H54 (cell line): ENCODE data around the gene GRIK5.
A peak's percentile ranks its signal among the peaks of the same experiment; 100 is the strongest.

ENCODE experiments used
- DNase-seq: peaks from one replicate; pipeline ENCODE4 v3.0.0; 2011; ENCODE audit warnings: low spot score, mixed read lengths; ENCODE audit not compliant: insufficient read length
- FAIRE-seq: peaks from 3 replicates; lab custom pipeline; 2011; peaks lifted over from hg19 to GRCh38; lab: Jason Lieb, UNC
- POLR2A ChIP-seq: IDR thresholded peaks from 2 replicates; pipeline ENCODE4 v1.6.1; 2011; ENCODE audit warnings: low read depth, mild to moderate bottlenecking, low read length

Gene GRIK5

GRCh38 chr19:41978470-41978869 lies 91.5 kb downstream of the GRIK5 start:
- DNase-seq, result no peak
- no peak for TF ChIP-seq POLR2A
- no peak for FAIRE-seq

DNA sequence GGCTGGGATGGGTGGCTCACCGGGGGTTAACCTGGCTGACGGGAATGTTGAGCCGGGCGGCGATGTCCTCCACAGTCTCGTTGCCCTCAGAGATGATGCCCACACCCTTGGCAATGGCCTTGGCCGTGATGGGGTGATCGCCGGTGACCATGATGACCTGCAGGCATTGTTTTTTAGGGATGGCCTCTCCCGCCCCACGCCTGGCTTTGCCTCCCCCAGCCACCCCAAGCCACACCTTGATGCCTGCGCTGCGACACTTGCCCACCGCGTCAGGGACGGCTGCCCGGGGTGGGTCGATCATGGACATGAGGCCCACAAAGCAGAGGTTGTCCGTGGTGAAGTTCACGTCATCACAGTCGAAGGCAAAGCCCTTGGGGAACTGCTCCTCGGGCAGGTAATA lies 92.1 kb downstream of the GRIK5 start:
- FAIRE-seq, result no peak
- DNase-seq, result no peak
- no peak for TF ChIP-seq POLR2A

GRCh38 chr19:41974652-41975051 lies 95.4 kb downstream of the GRIK5 start:
- FAIRE-seq (no peak), DNase-seq (no peak)
- TF ChIP-seq POLR2A, result no peak

- no peak for FAIRE-seq
- no peak for TF ChIP-seq POLR2A
- no peak for DNase-seq
Observed at GRCh38 chr19:41971363-41971762, 98.6 kb downstream of the GRIK5 start.

DNA sequence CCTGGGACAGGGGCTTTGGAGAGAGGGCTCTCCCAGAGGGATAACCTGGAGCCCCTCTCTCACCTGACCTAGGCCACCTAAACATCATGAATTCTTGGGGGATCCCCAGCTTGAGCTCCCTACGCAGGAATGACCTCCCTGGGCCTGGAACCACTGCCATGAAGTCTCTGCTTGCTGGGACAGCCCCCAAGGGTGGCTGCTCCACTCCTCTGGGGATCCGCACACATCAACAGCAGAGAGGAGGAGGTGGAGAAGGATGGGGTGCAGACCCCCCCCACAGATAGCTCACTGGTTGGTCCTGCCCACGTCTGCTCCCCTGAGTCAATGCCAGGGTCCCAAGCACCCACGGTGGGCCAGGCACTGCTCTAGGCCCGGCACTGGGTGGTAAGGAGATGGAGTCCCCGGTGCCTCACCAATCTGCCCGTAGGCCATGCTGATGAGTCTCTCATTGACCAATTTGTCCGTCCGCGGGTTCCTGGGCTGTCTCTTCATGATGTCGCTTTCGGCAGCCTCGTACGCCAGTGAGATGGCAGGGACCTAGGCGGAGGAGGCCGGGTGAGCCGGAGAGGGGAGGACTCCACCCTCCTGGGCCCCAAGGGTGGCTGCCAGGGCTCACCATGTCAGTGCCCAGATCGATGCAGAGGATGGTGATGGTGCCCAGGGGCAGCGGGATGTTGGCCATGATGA lies 100.1 kb downstream of the GRIK5 start:
- FAIRE-seq (no peak), DNase-seq (no peak)
- TF ChIP-seq POLR2A, result no peak

GRCh38 chr19:41968751-41969595 lies 101.0 kb downstream of the GRIK5 start:
- DNase-seq (no peak), FAIRE-seq (no peak)
- TF ChIP-seq POLR2A, result no peak

GRCh38 chr19:41967054-41967783 lies 102.8 kb downstream of the GRIK5 start:
- TF ChIP-seq POLR2A, result no peak
- no peak for DNase-seq
- FAIRE-seq, result no peak

DNA sequence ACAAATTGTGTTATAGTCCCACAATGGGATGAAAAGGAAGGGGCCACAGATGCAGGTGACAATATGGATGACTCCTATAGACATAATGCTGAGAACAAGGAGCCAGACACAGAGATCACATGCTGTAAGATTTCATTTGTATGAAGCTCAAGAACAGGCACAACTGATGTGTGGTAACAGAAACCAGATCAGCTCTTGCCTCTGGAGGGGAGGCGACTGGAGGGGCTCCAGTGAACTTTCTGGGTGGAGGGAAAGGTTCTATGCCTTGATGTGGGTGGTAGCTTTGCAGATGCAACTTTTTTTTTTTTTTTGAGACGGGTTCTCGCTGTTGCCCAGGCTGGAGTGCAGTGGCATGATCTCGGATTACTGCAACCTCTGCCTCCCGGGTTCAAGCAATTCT lies 104.9 kb downstream of the GRIK5 start:
- TF ChIP-seq POLR2A, result no peak
- DNase-seq (no peak), FAIRE-seq (no peak)

GRCh38 chr19:41960973-41961372 lies 109.0 kb downstream of the GRIK5 start:
- no peak for FAIRE-seq
- no peak for TF ChIP-seq POLR2A
- DNase-seq, result no peak

DNA sequence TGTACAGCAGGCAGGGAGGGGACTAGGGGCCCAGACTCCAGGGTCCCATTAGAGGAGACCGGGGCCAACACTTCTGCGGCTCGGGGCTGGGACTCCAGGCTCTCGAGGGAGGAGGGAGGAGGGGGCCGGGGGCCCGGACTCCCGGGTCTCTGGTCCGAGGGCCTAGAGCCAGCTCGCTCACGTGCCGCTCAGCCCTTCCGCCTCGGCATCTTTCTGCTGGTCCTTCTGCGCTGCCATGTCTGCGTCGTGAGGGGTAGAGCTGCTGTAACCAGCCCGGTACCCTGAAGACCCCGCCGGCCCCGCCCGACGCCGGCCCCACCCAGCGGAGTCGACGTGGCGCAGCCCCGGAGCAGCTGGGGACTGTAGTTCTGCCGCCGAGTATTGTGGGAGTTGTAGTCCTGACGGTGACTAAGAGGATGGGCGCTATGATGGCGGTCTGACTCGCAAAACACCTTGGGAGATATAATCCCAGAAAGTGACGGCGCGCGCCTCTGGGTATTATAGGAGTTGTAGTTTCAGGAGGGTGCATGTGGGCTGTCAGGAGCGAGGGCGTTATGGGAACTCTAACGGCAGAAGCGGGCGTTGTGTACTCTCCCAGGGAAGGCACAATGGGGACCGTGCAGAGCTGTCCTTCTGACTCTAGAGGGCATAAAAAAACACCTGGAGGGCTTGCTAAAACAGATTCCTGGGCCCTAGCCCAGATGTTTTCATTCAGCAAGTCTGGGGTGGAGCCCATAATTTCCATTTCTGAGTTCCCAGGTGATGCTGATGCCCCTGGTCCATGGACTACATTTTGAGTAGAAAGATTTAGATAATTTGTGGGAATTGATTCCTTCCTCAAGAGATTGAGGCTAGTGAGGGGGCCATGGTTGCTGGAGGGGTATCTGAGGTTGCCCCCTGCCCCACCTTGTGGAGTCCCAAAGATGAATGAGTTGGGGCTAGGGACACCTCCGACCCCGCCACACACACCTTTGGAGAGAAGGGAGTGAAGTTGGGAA lies 110.7 kb downstream of the GRIK5 start, which contains the start of gene RABAC1:
TSS of gene RABAC1 (minus strand) at position 266 of the 998 bp plus-strand sequence. CDS start at position 237, 29 bp downstream.
- no peak for FAIRE-seq
- peak; percentile 71; the same call in 1 of the 2 replicates for TF ChIP-seq POLR2A
- peak; percentile 99 for DNase-seq

- FAIRE-seq, result no peak
- TF ChIP-seq POLR2A, result peak; percentile 70
- DNase-seq, result peak; percentile 89
Observed at GRCh38 chr19:41958367-41959055, 111.5 kb downstream of the GRIK5 start.

DNA sequence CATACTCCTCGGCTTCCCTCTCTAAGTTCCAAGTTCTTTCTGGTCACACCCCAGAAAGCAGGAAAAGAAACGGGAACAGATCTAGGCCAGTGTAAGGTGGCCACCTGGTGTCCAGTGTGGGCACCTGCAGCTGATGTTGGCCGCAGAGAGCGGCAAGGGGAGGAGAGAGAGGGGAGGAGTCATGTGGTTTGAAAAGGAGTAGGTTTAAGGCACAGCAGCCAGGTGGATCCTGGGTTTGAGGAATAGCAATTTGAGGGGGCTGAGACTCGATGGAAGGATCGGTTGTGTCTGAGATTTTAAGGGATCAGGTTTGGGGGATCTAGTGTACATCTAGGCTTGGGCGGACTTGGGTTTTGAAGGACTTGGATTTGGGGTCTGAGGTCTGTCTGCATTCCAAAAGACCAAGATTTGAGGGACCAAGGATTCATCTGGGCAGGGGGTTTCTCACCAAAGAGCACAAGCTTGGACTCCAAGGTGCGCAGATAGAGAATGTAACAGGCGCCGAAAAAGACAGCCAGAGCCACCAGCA lies 112.1 kb downstream of the GRIK5 start:
- no peak for TF ChIP-seq POLR2A
- peak; percentile 38 for FAIRE-seq

More for the DNA sequence above, 112.1 kb downstream of the GRIK5 start:
- DNase-seq, result peak; percentile 97
